Natural killer cell (primary cell): ENCODE data around the gene PPP1R3D. TPM values are rescaled to one million over a fixed set of nuclear protein-coding genes. Genes with fewer than 3 reads are reported as not detected.

Experiments used
- ATAC-seq, 3 donors: fragments of 150-1000 bp in 2 of 3; fragments of 200-7000 bp in 1 of 3; cut with Tn5 transposase; 1 replicate in 1 of 3; 2 replicates in 2 of 3; pipeline ENCODE4 v1.10.0; 2021; ENCODE audit warnings: mild to moderate bottlenecking in 2 of 3, moderate library complexity in 2 of 3
- DNase-seq, 2 donors: peaks; one replicate each; pipeline versions ENCODE4 v3.0.0 to v3.0.0-alpha.2; 2013 to 2021; ENCODE audit warnings: mixed read lengths in 1 of 2
- H3K27ac ChIP-seq: one replicate; pipeline ENCODE4 v1.5.1; 2013; ENCODE audit warnings: mild to moderate bottlenecking, low read length
- H3K27me3 ChIP-seq: one replicate; pipeline ENCODE4 v1.6.1; 2013; ENCODE audit warnings: low read length; ENCODE audit not compliant: control insufficient read depth, insufficient read depth
- H3K36me3 ChIP-seq: one replicate; pipeline ENCODE4 v1.6.1; 2013; ENCODE audit warnings: low read length; ENCODE audit not compliant: control insufficient read depth, insufficient read depth
- H3K4me1 ChIP-seq: one replicate; pipeline ENCODE4 v1.6.1; 2013; ENCODE audit warnings: low read length; ENCODE audit not compliant: control insufficient read depth, insufficient read depth
- H3K4me3 ChIP-seq: one replicate; pipeline ENCODE4 v1.5.1; 2013; ENCODE audit warnings: low read length
- H3K9me3 ChIP-seq: one replicate; pipeline ENCODE4 v1.6.1; 2013; ENCODE audit warnings: low read length; ENCODE audit not compliant: control insufficient read depth, insufficient read depth
- H3K27ac Mint-ChIP-seq, 2 donors: one replicate each; pipeline ENCODE4 v1.8.0; 2022; ENCODE audit warnings: mild to moderate bottlenecking in 2 of 2, mixed read lengths in 2 of 2, moderate library complexity in 1 of 2
- H3K27me3 Mint-ChIP-seq, 2 donors: one replicate each; pipeline ENCODE4 v1.8.0; 2022; ENCODE audit warnings: low read depth in 2 of 2, mixed read lengths in 2 of 2
- H3K36me3 Mint-ChIP-seq: one replicate; pipeline ENCODE4 v1.8.0; 2022; ENCODE audit warnings: mixed read lengths
- H3K4me1 Mint-ChIP-seq, 2 donors: one replicate each; pipeline ENCODE4 v1.8.0; 2022; ENCODE audit warnings: mixed read lengths in 2 of 2
- H3K4me3 Mint-ChIP-seq: one replicate; pipeline ENCODE4 v1.8.0; 2022; ENCODE audit warnings: mild to moderate bottlenecking, moderate library complexity, mixed read lengths
- H3K9me3 Mint-ChIP-seq, 2 donors: one replicate each; pipeline ENCODE4 v1.8.0; 2022; ENCODE audit warnings: mixed read lengths in 2 of 2
- CTCF ChIP-seq: fragments of 200-600 bp; IDR thresholded peaks from one replicate; pipeline ENCODE4 v1.8.0; 2022; ENCODE audit warnings: antibody characterized with exemption
- WGBS: methylation state at CpG from one replicate; pipeline ENCODE4 v1.1.7; 2013; ENCODE audit warnings: missing lambda C conversion rate; ENCODE audit not compliant: insufficient coverage; 5-methylcytosine and 5-hydroxymethylcytosine counted together
- intact Hi-C: fragments of 100-400 bp; cut with micrococcal nuclease; formaldehyde crosslinking; loops from one replicate; pipeline ENCODE4 v1.14.2; 2022
- total RNA-seq, 4 donors: library from RNA; stranded (reverse); fragments of 120-200 nt in 1 of 4; gene quantifications; one replicate each; pipeline versions ENCODE4 v1.2.3 to v1.2.4, GENCODE V29; 2013 to 2022

PPP1R3D gene
- total RNA-seq, 3 donors from 2014 or later (not counting 1 experiment from before 2014, with no cell fraction given), result 3.5 to 6.9 (median 6.7) TPM

- H3K4me1 ChIP-seq, result peaks cover 7% of the 10 kb centered on the region
Observed at GRCh38 chr20:59945731-59946130, 5.6 kb upstream of the PPP1R3D start.

GRCh38 chr20:59945175-59945574 lies 5.1 kb upstream of the PPP1R3D start:
- ATAC-seq, result no peak
- H3K36me3 ChIP-seq, result peaks cover 37% of the 10 kb centered on the region
- no peaks in the 10 kb centered on the region for H3K9me3 ChIP-seq
- peaks cover 9% of the 10 kb centered on the region for H3K4me1 ChIP-seq
- no peak for TF ChIP-seq CTCF
- WGBS, result 100% methylated on average over 1 of the region's 3 CpGs
- H3K4me3 ChIP-seq, result no peak overlapping the region
- H3K4me1 Mint-ChIP-seq, result peaks cover 25 to 38% of the 10 kb centered on the region in 2 donors
- H3K36me3 Mint-ChIP-seq, result no peaks in the 10 kb centered on the region
- DNase-seq, result no peak
- H3K27ac Mint-ChIP-seq, result no peak overlapping the region
- intact Hi-C loops, result loop anchor here (5.0 to 10.0 kb wide), 2 partner anchors 1282 to 1950 kb away; no protein-coding TSS in a partner anchor
- H3K27ac ChIP-seq, result no peak overlapping the region
- H3K27me3 ChIP-seq, result no peaks in the 10 kb centered on the region
- no peak overlapping the region for H3K4me3 Mint-ChIP-seq
- H3K9me3 Mint-ChIP-seq, result no peaks in the 10 kb centered on the region
- H3K27me3 Mint-ChIP-seq, result no peaks in the 10 kb centered on the region

More at GRCh38 chr20:59945731-59946130, 5.6 kb upstream of the PPP1R3D start:
- Mint-ChIP-seq H3K36me3 (no peaks in the 10 kb centered on the region), H3K9me3 (no peaks in the 10 kb centered on the region), H3K4me3 (no peak overlapping the region), H3K27me3 (no peaks in the 10 kb centered on the region), H3K4me1 (peaks cover 21 to 33% of the 10 kb centered on the region in 2 donors), H3K27ac (no peak overlapping the region)
- no peak for ATAC-seq
- Histone ChIP-seq H3K36me3 (peaks cover 37% of the 10 kb centered on the region), H3K9me3 (no peaks in the 10 kb centered on the region), H3K27me3 (no peaks in the 10 kb centered on the region), H3K4me3 (no peak overlapping the region), H3K27ac (no peak overlapping the region)
- intact Hi-C loops, result loop anchor here (5.0 to 10.0 kb wide), 2 partner anchors 1282 to 1949 kb away; no protein-coding TSS in a partner anchor
- DNase-seq, result no peak
- no peak for TF ChIP-seq CTCF
- WGBS, result 96% methylated on average over 2 of the region's 2 CpGs

- H3K4me1 Mint-ChIP-seq, result peaks cover 25 to 38% of the 10 kb centered on the region in 2 donors
- no peak for DNase-seq
- H3K4me1 ChIP-seq, result peaks cover 9% of the 10 kb centered on the region
- no peak overlapping the region for H3K4me3 Mint-ChIP-seq
- no peaks in the 10 kb centered on the region for H3K27me3 Mint-ChIP-seq
- H3K4me3 ChIP-seq, result no peak overlapping the region
- no peaks in the 10 kb centered on the region for H3K9me3 Mint-ChIP-seq
- H3K27ac Mint-ChIP-seq, result no peak overlapping the region
- intact Hi-C loops, result loop anchor here (5.0 to 10.0 kb wide), 3 partner anchors 113 to 1950 kb away; no protein-coding TSS in a partner anchor
- ATAC-seq, result no peak
- H3K27me3 ChIP-seq, result no peaks in the 10 kb centered on the region
- H3K36me3 ChIP-seq, result peaks cover 37% of the 10 kb centered on the region
- no peak for TF ChIP-seq CTCF
- no peaks in the 10 kb centered on the region for H3K9me3 ChIP-seq
- H3K36me3 Mint-ChIP-seq, result no peaks in the 10 kb centered on the region
- H3K27ac ChIP-seq, result no peak overlapping the region
- 94% methylated on average over 6 of the region's 7 CpGs for WGBS
Observed at GRCh38 chr20:59944726-59945125, 4.6 kb upstream of the PPP1R3D start.

- ATAC-seq, result no peak
- Mint-ChIP-seq H3K4me1 (peaks cover 24 to 39% of the 10 kb centered on the region in 2 donors), H3K9me3 (no peaks in the 10 kb centered on the region), H3K36me3 (no peaks in the 10 kb centered on the region), H3K4me3 (peak overlapping the region; percentile 17), H3K27me3 (no peaks in the 10 kb centered on the region), H3K27ac (no peak overlapping the region)
- intact Hi-C loops, result loop anchor here (5.0 to 10.0 kb wide), 2 partner anchors 115 to 1953 kb away; no protein-coding TSS in a partner anchor
- Histone ChIP-seq H3K27ac (no peak overlapping the region), H3K36me3 (peaks cover 37% of the 10 kb centered on the region), H3K9me3 (no peaks in the 10 kb centered on the region), H3K4me1 (peaks cover 18% of the 10 kb centered on the region), H3K27me3 (no peaks in the 10 kb centered on the region), H3K4me3 (no peak overlapping the region)
- DNase-seq, result no peak
- TF ChIP-seq CTCF, result no peak
- WGBS, result 90% methylated on average over 2 of the region's 2 CpGs
Observed at GRCh38 chr20:59942245-59942644, 2.1 kb upstream of the PPP1R3D start.
